SK-N-SH treated with all-trans-retinoic acid at 6 μM for 48 hours (cell line): ENCODE measurements around the gene KCNH1.

Experiments used
- CSDC2 ChIP-seq: fragments of 250-450 bp; sonication (Bioruptor Pico); IDR thresholded peaks from 2 replicates; pipeline ENCODE4 v1.5.0; 2020; ENCODE audit warnings: mild to moderate bottlenecking, moderate library complexity
- GLIS3 ChIP-seq: fragments of 250-450 bp; sonication (Bioruptor Pico); IDR thresholded peaks from 2 replicates; pipeline ENCODE4 v1.5.0; 2020; ENCODE audit warnings: mild to moderate bottlenecking, moderate library complexity
- ISL1 ChIP-seq: fragments of 250-450 bp; sonication (Bioruptor Pico); IDR thresholded peaks from 2 replicates; pipeline ENCODE4 v2.1.2; 2022; ENCODE audit warnings: mild to moderate bottlenecking, moderate library complexity
- PATZ1 ChIP-seq: fragments of 250-450 bp; sonication (Bioruptor Pico); IDR thresholded peaks from 2 replicates; pipeline ENCODE4 v1.8.0; 2020; ENCODE audit warnings: mild to moderate bottlenecking, moderate library complexity, borderline replicate concordance
- POU6F1 ChIP-seq: fragments of 250-450 bp; sonication (Bioruptor Pico); IDR thresholded peaks from 2 replicates; pipeline ENCODE4 v1.8.0; 2021; ENCODE audit warnings: low read depth, mild to moderate bottlenecking, moderate library complexity, borderline replicate concordance
- RARB ChIP-seq: fragments of 250-450 bp; sonication (Bioruptor Pico); IDR thresholded peaks from 2 replicates; pipeline ENCODE4 v1.8.0; 2021; ENCODE audit warnings: mild to moderate bottlenecking, moderate library complexity
- TSHZ2 ChIP-seq: fragments of 250-450 bp; sonication (Bioruptor Pico); IDR thresholded peaks from 2 replicates; pipeline ENCODE4 v1.5.0; 2020; ENCODE audit warnings: mild to moderate bottlenecking, moderate library complexity
- ZFP3 ChIP-seq: fragments of 250-450 bp; sonication (Bioruptor Pico); IDR thresholded peaks from 2 replicates; pipeline ENCODE4 v1.5.0; 2020; ENCODE audit warnings: mild to moderate bottlenecking, moderate library complexity
- ZFP30 ChIP-seq: fragments of 450-650 bp; formaldehyde crosslinking; IDR thresholded peaks from 2 replicates; pipeline ENCODE4 v1.5.0; 2022; ENCODE audit warnings: mild to moderate bottlenecking, moderate library complexity

- TF ChIP-seq GLIS3 (CRISPR knock-in tag) (no peak), CSDC2 (CRISPR knock-in tag) (no peak), RARB (CRISPR knock-in tag) (no peak), ZFP30 (no peak), ZFP3 (no peak), POU6F1 (no peak), TSHZ2 (CRISPR knock-in tag) (no peak), PATZ1 (CRISPR knock-in tag) (no peak), ISL1 (CRISPR knock-in tag) (no peak)
Observed at GRCh38 chr1:210657806-210658205, 476.1 kb downstream of the KCNH1 start.
